ENCODE results near the gene NRG3.

NRG3 gene

GRCh38 chr10:82883603-82884002 lies 1008.6 kb downstream of the NRG3 start:
- no peak for TF ChIP-seq CTCF (IDR thresholded peaks at IDR 0.05; ENCODE audit: extremely low read depth, insufficient read depth, missing control alignments)
- in situ Hi-C loops (cut with MboI; ENCODE audit: low pct_unique_long_range_greater_than_20kb, low sequenced_read_pairs, unreplicated experiment): no loop called here
- no peak for DNase-seq (ENCODE audit: low spot score)

GRCh38 chr10:82887488-82887887 lies 1012.5 kb downstream of the NRG3 start:
- no peak for TF ChIP-seq CTCF (IDR thresholded peaks at IDR 0.05; ENCODE audit: extremely low read depth, insufficient read depth, missing control alignments)
- in situ Hi-C loops (cut with MboI; ENCODE audit: low pct_unique_long_range_greater_than_20kb, low sequenced_read_pairs, unreplicated experiment): no loop called here
- no peak for DNase-seq (ENCODE audit: low spot score)

- no peak for DNase-seq (ENCODE audit: low spot score)
- in situ Hi-C loops (cut with MboI; ENCODE audit: low pct_unique_long_range_greater_than_20kb, low sequenced_read_pairs, unreplicated experiment): no loop called here
- TF ChIP-seq CTCF (IDR thresholded peaks at IDR 0.05; ENCODE audit: extremely low read depth, insufficient read depth, missing control alignments): no peak
Observed at GRCh38 chr10:82888809-82889455, 1013.9 kb downstream of the NRG3 start.

- TF ChIP-seq CTCF (IDR thresholded peaks at IDR 0.05; ENCODE audit: extremely low read depth, insufficient read depth, missing control alignments): no peak
- peak; percentile 8 for DNase-seq (ENCODE audit: low spot score)
- in situ Hi-C loops (cut with MboI; ENCODE audit: low pct_unique_long_range_greater_than_20kb, low sequenced_read_pairs, unreplicated experiment): no loop called here
Observed at GRCh38 chr10:82889728-82890127, 1014.7 kb downstream of the NRG3 start.

- in situ Hi-C loops (cut with MboI; ENCODE audit: low pct_unique_long_range_greater_than_20kb, low sequenced_read_pairs, unreplicated experiment): no loop called here
- no peak for DNase-seq (ENCODE audit: low spot score)
- no peak for TF ChIP-seq CTCF (IDR thresholded peaks at IDR 0.05; ENCODE audit: extremely low read depth, insufficient read depth, missing control alignments)
Observed at GRCh38 chr10:82890573-82890972, 1015.6 kb downstream of the NRG3 start.

GRCh38 chr10:82908096-82908495 lies 1033.1 kb downstream of the NRG3 start:
- no peak for TF ChIP-seq CTCF (IDR thresholded peaks at IDR 0.05; ENCODE audit: extremely low read depth, insufficient read depth, missing control alignments)
- DNase-seq (ENCODE audit: low spot score): no peak
- in situ Hi-C loops (cut with MboI; ENCODE audit: low pct_unique_long_range_greater_than_20kb, low sequenced_read_pairs, unreplicated experiment): no loop called here

Measured in GM13977 (cell line).